Liver (tissue), 9 donors: ENCODE results near the gene ST8SIA6. TPM values are rescaled to one million over a fixed set of nuclear protein-coding genes. Genes with fewer than 3 reads are reported as not detected.

Experiments
- DNase-seq: peaks from one replicate; pipeline ENCODE4 v3.0.0-alpha.2; 2017; ENCODE audit warnings: low spot score
- H3K27ac ChIP-seq, 2 donors: one replicate each; pipeline ENCODE4 v1.7.0; 2013; ENCODE audit warnings: inconsistent platforms in 2 of 2, low read length in 2 of 2, control low read depth in 1 of 2, low read depth in 1 of 2, mild to moderate bottlenecking in 1 of 2
- H3K27me3 ChIP-seq, 4 donors: one replicate each; pipeline versions ENCODE4 v1.6.1 to v1.7.0; 2013; ENCODE audit warnings: low read length in 3 of 4, inconsistent platforms in 1 of 4, mild to moderate bottlenecking in 1 of 4, moderate library complexity in 1 of 4; ENCODE audit not compliant: control insufficient read depth in 4 of 4, insufficient read depth in 4 of 4
- H3K36me3 ChIP-seq, 4 donors: one replicate each; pipeline versions ENCODE4 v1.6.1 to v1.7.0; 2013; ENCODE audit warnings: low read length in 3 of 4, mild to moderate bottlenecking in 3 of 4, low read depth in 1 of 4, moderate library complexity in 1 of 4; ENCODE audit not compliant: control insufficient read depth in 4 of 4, insufficient read depth in 3 of 4
- H3K4me1 ChIP-seq, 4 donors: one replicate each; pipeline versions ENCODE4 v1.6.1 to v1.7.0; 2013; ENCODE audit warnings: low read length in 3 of 4, mild to moderate bottlenecking in 3 of 4, moderate library complexity in 1 of 4; ENCODE audit not compliant: control insufficient read depth in 4 of 4, insufficient read depth in 4 of 4
- H3K4me3 ChIP-seq, 3 donors: one replicate each; pipeline versions ENCODE4 v1.6.1 to v1.7.0; 2013; ENCODE audit warnings: low read length in 3 of 3, control low read depth in 1 of 3, low read depth in 1 of 3, mild to moderate bottlenecking in 1 of 3
- H3K9ac ChIP-seq, 2 donors: one replicate each; pipeline ENCODE4 v1.7.0; 2013; ENCODE audit warnings: low read length in 2 of 2, mild to moderate bottlenecking in 2 of 2, moderate library complexity in 2 of 2, control low read depth in 1 of 2, low read depth in 1 of 2
- H3K9me3 ChIP-seq, 4 donors: one replicate each; pipeline versions ENCODE4 v1.6.1 to v1.7.0; 2013; ENCODE audit warnings: low read length in 3 of 4; ENCODE audit not compliant: control insufficient read depth in 4 of 4
- ATF3 ChIP-seq: IDR thresholded peaks from 2 replicates; pipeline ENCODE4 v1.6.1; 2016; ENCODE audit warnings: antibody characterized with exemption
- CTCF ChIP-seq: fragments of 150-350 bp; IDR thresholded peaks from 2 replicates; pipeline ENCODE4 v1.5.1; 2017; ENCODE audit warnings: improper control_type of control experiment, low read depth, low read length; ENCODE audit not compliant: missing input control
- EGR1 ChIP-seq, 2 donors: IDR thresholded peaks; 2 replicates each; pipeline ENCODE4 v1.6.1; 2016 to 2018; ENCODE audit warnings: antibody characterized with exemption in 2 of 2, low read depth in 2 of 2
- FOXA1 ChIP-seq: IDR thresholded peaks from 2 replicates; pipeline ENCODE4 v1.6.1; 2016; ENCODE audit warnings: antibody characterized with exemption
- FOXA2 ChIP-seq: IDR thresholded peaks from 2 replicates; pipeline ENCODE4 v1.6.1; 2016; ENCODE audit warnings: antibody characterized with exemption
- GABPA ChIP-seq, 2 donors: IDR thresholded peaks in 1 of 2; conservative IDR thresholded peaks in 1 of 2; 2 replicates each; pipeline ENCODE4 v1.6.1; 2016; ENCODE audit warnings: antibody characterized with exemption in 2 of 2, mild to moderate bottlenecking in 1 of 2, moderate library complexity in 1 of 2
- HNF4A ChIP-seq, 2 donors: conservative IDR thresholded peaks; 2 replicates each; pipeline ENCODE4 v1.6.1; 2016; ENCODE audit warnings: antibody characterized with exemption in 2 of 2, mild to moderate bottlenecking in 2 of 2
- HNF4G ChIP-seq: IDR thresholded peaks from 2 replicates; pipeline ENCODE4 v1.6.1; 2016; ENCODE audit warnings: antibody characterized with exemption
- JUND ChIP-seq, 2 donors: IDR thresholded peaks; 2 replicates each; pipeline ENCODE4 v1.6.1; 2016; ENCODE audit warnings: antibody characterized with exemption in 2 of 2
- MAX ChIP-seq: IDR thresholded peaks from 2 replicates; pipeline ENCODE4 v1.6.1; 2016; ENCODE audit warnings: antibody characterized with exemption
- NR2F2 ChIP-seq: IDR thresholded peaks from 2 replicates; pipeline ENCODE4 v1.6.1; 2016; ENCODE audit warnings: antibody characterized with exemption
- RAD21 ChIP-seq, 2 donors: IDR thresholded peaks; 2 replicates each; pipeline ENCODE4 v1.6.1; 2016; ENCODE audit warnings: antibody characterized with exemption in 2 of 2, mild to moderate bottlenecking in 2 of 2
- REST ChIP-seq: IDR thresholded peaks from 2 replicates; pipeline ENCODE4 v1.6.1; 2016; ENCODE audit warnings: antibody characterized with exemption, mild to moderate bottlenecking
- RXRA ChIP-seq, 2 donors: IDR thresholded peaks; 2 replicates each; pipeline ENCODE4 v1.6.1; 2017 to 2018; ENCODE audit warnings: antibody characterized with exemption in 2 of 2, mild to moderate bottlenecking in 1 of 2
- SP1 ChIP-seq: IDR thresholded peaks from 2 replicates; pipeline ENCODE4 v1.6.1; 2018; ENCODE audit warnings: antibody characterized with exemption, mild to moderate bottlenecking
- YY1 ChIP-seq: IDR thresholded peaks from 2 replicates; pipeline ENCODE4 v1.6.1; 2016; ENCODE audit warnings: antibody characterized with exemption, mild to moderate bottlenecking
- WGBS: extraction: QIAGEN DNeasy Blood & Tissue Kit; methylation state at CpG from one replicate; pipeline ENCODE4 v1.1.7; 2013; 5-methylcytosine and 5-hydroxymethylcytosine counted together
- polyA plus RNA-seq, 2 donors: library from polyadenylated mRNA; stranded (reverse) in 1 of 2; unstranded in 1 of 2; fragments of 200-250 nt in 1 of 2; fragments of >200 nt in 1 of 2; fragmentation: Nextera tagmentation in 1 of 2; extraction: Ambion mirVana in 1 of 2; gene quantifications; one replicate each; pipeline versions ENCODE4 v1.2.1 to v1.2.3, GENCODE V29; 2013 to 2015
- total RNA-seq, 2 donors: library from RNA; depleted of rRNA; stranded (reverse); fragments of >200 nt; gene quantifications; one replicate each; pipeline ENCODE4 v1.2.3, GENCODE V29; 2014
- donor health status: healthy.
- donor health status: healthy.
- donor health status: healthy.
- donor health status: healthy.
- donor health status: healthy.

ST8SIA6 gene
- total and polyA plus RNA-seq, 4 donors = 0.53 to 5.8 (median 1.0) TPM

- no peak overlapping the region for H3K4me3 ChIP-seq
- WGBS = 76% methylated on average over 2 of the region's 2 CpGs
- H3K27ac ChIP-seq = no peak overlapping the region
- DNase-seq = no peak
- no peak for TF ChIP-seq REST
- TF ChIP-seq FOXA1 = no peak
- no peak for TF ChIP-seq FOXA2
- TF ChIP-seq RAD21 (IDR thresholded peaks at IDR 0.05) = no peak
- no peak for TF ChIP-seq EGR1 (IDR thresholded peaks at IDR 0.05; ENCODE audit: low read depth in 2 of 2)
- no peak for TF ChIP-seq GABPA (IDR thresholded peaks at IDR 0.05 in 1 of 2, conservative IDR thresholded peaks at IDR 0.05 in 1 of 2)
- no peak for TF ChIP-seq HNF4G
- TF ChIP-seq YY1 = no peak
- TF ChIP-seq SP1 = no peak
- TF ChIP-seq ATF3 = no peak
- TF ChIP-seq HNF4A (conservative IDR thresholded peaks at IDR 0.05) = no peak
- no peak for TF ChIP-seq MAX
- no peak for TF ChIP-seq JUND (IDR thresholded peaks at IDR 0.05)
- no peak for TF ChIP-seq CTCF
- no peak for TF ChIP-seq NR2F2
- H3K9me3 ChIP-seq = peaks cover 0 to 3% (median 0%) of the 10 kb centered on the region in 4 donors
- no peaks in the 10 kb centered on the region for H3K27me3 ChIP-seq
- no peaks in the 10 kb centered on the region for H3K36me3 ChIP-seq
- H3K9ac ChIP-seq = no peak overlapping the region
- H3K4me1 ChIP-seq = peaks cover 0 to 2% (median 0%) of the 10 kb centered on the region in 4 donors
Observed at GRCh38 chr10:17309435-17309834, 145.0 kb downstream of the ST8SIA6 start.

GRCh38 chr10:17307123-17307522, 147.3 kb downstream of the ST8SIA6 start:
- H3K9ac ChIP-seq = no peak overlapping the region

More at GRCh38 chr10:17307123-17307522, 147.3 kb downstream of the ST8SIA6 start:
- peaks cover 0 to 2% (median 0%) of the 10 kb centered on the region in 4 donors for H3K27me3 ChIP-seq
- peaks cover 0 to 3% (median 0%) of the 10 kb centered on the region in 4 donors for H3K9me3 ChIP-seq
- H3K4me1 ChIP-seq = peaks cover 0 to 2% (median 0%) of the 10 kb centered on the region in 4 donors
- H3K36me3 ChIP-seq = no peaks in the 10 kb centered on the region
- WGBS = 68% methylated on average over 3 of the region's 3 CpGs
- no peak for TF ChIP-seq HNF4A (conservative IDR thresholded peaks at IDR 0.05)
- TF ChIP-seq NR2F2 = no peak
- no peak for TF ChIP-seq GABPA (IDR thresholded peaks at IDR 0.05 in 1 of 2, conservative IDR thresholded peaks at IDR 0.05 in 1 of 2)
- no peak for TF ChIP-seq EGR1 (IDR thresholded peaks at IDR 0.05; ENCODE audit: low read depth in 2 of 2)
- no peak for TF ChIP-seq MAX
- no peak for TF ChIP-seq YY1
- no peak for TF ChIP-seq FOXA1
- TF ChIP-seq JUND (IDR thresholded peaks at IDR 0.05) = no peak
- TF ChIP-seq SP1 = no peak
- TF ChIP-seq RXRA (IDR thresholded peaks at IDR 0.05) = no peak
- TF ChIP-seq FOXA2 = no peak
- no peak overlapping the region for H3K27ac ChIP-seq
- H3K4me3 ChIP-seq = no peak overlapping the region
- DNase-seq = no peak
